Measurements from ENCODE around the gene USP24.
"Not testable (repeated sequence)": the region's sequence is repeated elsewhere in the genome, so short reads cannot be mapped to it uniquely, and the experiment has no call there.

USP24 gene

GRCh38 chr1:55109005-55109404 is 106.2 kb downstream of the USP24 start:
- DNase-seq: not testable (repeated sequence)

DNA sequence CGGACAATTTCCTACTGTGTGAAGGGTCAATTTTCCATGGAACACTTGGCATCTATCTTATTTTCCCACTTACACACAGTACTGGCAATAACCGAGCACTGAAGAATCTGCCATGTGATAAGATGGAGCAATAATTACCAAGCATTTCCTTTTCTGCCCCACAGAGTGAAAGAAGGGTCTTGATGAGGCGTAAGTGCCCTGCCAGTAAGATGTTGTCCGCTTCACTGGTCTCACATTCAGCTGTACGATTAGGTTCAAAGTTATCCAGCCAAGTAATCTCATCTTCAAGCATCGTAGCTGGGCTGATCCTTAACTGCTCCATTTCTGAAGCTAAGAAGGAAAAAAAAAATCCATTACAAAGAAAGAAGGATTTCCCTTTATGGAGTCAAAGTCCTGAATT is 108.1 kb downstream of the USP24 start:
- no peak for DNase-seq

DNA sequence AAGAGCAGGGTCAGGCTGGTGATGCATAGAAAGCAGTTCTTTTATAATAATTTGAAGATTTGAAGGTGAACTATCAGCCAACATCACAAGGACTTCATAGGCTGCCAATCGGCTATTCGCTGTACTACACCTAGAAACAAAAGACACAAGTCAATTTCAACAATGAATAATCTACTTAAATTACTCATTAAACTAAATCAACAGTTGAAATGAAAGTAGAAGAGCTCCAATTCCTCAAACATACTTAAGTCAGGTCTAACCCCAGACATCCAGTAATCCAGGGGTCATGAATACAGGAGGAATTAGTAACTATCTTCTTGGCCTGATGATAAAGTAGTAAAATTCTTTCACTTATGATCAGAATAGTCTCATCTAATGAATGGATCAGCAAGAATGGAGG is 111.3 kb downstream of the USP24 start:
- no peak for DNase-seq

DNA sequence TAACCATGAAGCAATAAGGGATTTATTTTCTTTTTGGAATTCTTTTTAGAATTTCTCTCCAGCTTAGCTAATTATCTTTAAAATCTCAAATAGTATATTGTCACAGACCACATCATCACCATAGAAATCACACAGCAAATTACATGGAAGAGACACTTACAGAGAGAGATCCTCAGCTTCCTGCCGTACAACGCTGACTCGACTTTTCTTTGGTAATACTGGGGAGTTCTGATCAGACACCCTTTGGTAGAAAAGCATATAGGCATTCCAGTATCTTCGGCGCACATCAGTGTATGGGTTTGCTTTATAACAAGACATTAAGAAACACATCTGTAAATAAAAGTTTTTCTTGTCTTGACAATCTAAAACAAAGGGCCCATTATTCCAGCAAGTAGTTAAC is 120.1 kb downstream of the USP24 start:
- DNase-seq: no peak

DNA sequence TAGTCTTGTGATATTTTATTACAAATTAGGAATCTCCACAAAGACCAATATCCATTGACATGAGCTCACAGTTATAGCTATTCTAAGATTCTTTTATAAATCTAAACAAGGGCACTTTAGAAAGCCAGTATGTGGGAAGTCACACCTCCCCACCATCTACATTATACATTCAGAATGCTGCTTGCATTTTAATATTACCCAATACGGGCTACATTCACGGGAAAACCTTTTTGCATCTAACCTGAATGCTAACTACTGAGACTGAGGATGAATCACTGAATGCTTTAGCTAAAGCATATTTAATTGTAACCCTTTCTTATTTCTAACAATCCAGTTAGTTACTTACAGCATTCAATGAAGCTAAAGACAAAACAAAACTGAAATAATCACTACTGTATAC is 122.7 kb downstream of the USP24 start:
- DNase-seq: no peak

DNA sequence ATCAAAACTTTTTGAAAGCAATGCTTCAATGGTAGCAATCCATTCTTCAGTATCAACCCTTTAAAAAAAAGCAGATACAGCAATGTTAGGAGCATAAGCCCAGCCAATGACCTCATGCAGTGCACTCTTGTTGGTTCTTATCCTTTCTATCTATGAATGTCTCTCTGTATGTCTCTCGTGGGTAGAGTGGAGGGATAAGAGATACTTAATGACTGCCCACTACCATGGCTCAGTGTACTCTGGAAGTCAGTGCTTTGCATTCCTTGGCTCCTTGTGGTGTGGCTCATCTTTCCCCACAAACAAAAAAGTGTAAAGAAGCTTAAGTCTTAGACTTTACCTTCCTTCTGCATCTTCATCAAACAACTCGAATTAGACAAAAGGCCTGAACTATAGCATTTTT is 125.5 kb downstream of the USP24 start:
- DNase-seq: no peak

DNA sequence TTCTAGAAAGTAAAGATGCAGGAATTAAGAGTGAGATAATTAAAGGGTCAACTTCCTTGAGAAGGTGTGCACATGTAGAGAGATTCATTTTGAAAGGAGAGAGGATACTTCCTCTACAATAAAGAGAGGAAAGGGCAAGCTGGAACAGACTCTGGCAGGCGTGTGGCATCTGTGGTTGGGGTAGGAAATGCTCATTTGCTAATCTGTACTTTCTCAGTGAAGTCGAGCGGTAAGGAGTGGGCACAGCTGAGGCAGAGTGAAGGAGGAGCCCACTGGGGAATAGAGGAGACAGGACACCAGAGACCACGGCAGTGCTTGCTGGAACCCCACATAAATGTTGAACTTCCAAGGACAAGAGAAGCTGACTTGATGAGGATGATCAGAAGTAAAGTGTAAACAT is 126.8 kb downstream of the USP24 start:
- no peak for DNase-seq

- no peak for DNase-seq
These were observed 127.7 kb downstream of the USP24 start for GRCh38 chr1:55087439-55087838.

DNA sequence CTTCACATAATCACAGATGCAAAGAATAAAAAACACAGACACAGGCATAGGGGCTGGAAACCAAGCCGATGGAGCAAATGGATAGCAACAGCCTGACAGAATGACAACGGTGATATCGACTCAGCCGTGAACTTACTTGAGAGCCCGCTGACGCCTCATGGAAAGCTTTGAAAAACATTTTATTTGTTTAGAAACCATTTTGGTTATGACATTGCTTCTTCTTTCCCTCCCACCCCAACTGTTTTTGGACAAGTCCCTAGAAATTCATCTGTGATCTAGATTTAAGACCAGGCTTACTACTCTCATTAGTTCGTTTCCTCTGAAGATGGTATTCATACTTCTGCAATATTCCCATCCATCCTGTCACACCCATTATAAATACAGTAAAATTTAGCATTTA is 130.9 kb downstream of the USP24 start:
- no peak for DNase-seq

DNA sequence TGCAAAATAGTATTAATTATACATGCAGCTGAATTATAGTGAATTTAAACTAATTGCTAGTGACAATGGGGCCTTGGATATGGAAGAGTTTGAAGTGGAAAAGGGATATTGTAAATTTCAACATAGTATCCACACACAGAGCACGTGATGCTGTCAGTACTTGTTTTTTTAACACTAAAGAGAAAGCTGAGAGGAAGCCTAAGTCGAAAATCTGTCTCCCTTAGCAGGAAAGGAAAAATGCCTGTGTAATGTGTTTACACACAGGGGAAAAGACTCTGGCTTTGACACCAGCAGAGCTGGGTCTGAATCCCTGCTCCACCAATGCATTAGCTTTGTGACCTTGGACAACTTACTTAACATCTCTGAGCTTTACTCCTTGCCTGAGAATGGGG is 133.3 kb downstream of the USP24 start:
- no peak for DNase-seq

DNA sequence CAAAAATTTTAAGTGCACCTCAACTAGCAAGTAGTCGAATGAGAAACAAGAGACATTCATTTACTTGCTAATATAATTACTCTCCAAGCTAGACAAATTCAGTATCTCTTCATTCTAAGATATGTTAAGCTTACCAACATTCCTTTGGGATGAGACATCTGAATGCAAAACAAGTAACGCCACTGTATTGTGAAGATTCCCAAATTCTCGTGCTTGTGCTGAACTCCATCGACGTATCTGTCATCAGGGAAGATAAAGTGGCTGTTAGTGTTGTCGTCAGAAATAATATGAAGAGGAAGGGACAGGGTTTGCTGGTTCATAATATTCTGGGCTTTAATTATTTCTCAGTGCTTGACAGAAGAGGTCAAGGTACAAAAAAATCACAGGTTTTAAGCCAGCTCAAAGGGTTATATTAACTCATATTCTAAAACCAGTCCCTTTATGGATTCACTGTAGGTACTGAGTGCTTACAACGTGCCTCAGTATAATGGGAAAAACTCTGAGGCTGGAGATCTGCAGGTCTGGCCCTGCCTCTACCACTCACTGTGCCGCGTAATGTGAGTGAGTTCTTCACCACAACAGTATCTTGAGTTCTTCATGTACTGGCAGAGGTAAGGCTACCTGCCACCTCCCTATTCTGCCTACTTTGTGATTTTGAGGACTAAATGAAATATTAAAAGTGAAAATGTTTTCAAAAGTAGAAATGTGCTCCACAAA is 133.8 kb downstream of the USP24 start:
- DNase-seq: no peak

- no peak for DNase-seq
These were observed 135.5 kb downstream of the USP24 start for GRCh38 chr1:55079651-55080050.

DNA sequence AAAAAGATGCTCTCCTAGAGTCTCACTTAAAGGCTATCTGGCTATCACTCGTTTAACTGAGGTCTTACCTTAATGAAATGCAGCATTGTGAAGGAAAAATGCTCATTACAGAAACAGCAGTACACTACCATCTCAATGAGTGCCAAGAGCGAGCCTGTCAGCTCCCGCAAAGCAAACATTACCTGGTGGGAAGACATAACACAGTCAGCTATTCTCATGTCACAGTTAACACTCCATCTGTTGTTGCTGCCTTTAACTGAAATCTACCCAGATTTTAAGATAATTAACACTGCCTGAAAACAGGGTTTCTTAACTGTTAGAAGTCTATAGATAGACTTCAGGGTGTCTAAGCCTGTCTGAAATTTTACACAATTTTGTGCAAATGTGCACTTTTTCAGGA is 136.7 kb downstream of the USP24 start:
- DNase-seq: no peak

GRCh38 chr1:55076356-55076755 is 138.8 kb downstream of the USP24 start:
- no peak for DNase-seq

DNA sequence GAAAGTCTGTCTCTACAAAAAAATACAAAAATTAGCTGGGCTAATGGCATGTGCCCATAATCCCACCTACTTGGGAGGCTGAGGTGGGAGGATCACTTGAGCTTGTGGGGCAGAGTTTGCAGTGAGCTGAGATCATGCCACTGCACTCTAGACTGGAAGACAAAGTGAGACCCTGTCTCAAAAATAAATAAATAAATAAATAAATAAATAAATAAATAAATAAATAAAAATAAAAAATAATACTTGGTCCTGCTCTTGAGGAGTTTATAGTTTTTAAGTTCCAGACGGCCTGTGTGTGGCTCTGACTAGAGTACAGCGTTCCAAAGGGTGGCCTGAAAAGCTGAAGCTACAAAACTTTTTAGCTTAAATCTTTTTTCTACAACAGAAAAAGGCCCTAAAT is 140.7 kb downstream of the USP24 start:
- DNase-seq: no peak

DNA sequence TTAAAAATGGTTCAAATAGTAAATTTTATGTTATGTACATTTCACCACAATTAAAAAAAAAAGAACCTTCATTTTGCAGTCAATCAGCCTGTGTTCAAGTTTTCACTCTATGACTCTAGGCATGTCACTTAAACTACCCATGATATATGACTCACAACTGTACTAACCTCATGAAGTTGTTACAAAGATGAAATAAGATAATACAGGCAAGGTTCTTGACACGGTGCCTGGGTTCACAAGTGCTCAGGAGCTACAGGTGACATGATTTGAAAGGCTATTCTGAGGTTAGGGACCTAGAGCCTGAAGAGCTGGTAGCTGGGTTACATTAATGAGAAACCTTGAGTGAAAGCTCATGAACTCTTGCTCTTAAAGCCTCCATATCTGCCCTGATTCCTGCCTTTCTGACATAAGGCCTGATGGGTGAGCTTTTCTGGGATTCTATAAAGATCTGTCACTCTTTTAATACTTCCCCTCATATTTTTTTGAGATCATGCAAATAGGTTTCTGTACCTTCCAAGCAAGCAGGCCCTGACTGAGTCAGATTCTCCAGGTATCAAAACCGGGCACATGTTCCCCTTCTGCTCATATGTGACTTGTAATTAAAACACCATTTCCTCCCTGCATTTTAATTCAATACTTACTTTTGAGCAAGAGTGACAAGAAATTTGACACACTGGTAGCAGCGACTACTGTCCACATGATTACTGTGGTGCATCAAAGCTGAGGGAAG is 141.8 kb downstream of the USP24 start:
- no peak for DNase-seq

DNA sequence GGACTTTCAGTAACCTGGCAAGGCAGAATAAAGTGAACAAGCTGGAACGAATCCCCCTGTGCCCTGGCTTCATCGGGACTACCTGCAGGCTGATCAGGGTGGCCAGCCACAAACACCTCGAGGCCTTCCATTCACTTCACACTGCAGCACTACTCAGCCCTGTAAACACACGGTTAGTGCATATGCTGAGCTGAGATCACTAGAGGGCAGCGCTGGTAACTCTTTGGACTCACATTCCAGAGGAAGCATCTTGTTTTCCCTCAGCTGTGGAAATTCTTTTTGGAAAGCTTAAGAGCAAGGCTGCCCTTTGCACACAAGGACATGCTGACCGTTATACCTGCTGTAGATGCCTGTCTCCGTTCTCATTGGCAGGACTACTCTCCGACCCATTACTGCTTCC is 143.7 kb downstream of the USP24 start:
- no peak for DNase-seq

DNA sequence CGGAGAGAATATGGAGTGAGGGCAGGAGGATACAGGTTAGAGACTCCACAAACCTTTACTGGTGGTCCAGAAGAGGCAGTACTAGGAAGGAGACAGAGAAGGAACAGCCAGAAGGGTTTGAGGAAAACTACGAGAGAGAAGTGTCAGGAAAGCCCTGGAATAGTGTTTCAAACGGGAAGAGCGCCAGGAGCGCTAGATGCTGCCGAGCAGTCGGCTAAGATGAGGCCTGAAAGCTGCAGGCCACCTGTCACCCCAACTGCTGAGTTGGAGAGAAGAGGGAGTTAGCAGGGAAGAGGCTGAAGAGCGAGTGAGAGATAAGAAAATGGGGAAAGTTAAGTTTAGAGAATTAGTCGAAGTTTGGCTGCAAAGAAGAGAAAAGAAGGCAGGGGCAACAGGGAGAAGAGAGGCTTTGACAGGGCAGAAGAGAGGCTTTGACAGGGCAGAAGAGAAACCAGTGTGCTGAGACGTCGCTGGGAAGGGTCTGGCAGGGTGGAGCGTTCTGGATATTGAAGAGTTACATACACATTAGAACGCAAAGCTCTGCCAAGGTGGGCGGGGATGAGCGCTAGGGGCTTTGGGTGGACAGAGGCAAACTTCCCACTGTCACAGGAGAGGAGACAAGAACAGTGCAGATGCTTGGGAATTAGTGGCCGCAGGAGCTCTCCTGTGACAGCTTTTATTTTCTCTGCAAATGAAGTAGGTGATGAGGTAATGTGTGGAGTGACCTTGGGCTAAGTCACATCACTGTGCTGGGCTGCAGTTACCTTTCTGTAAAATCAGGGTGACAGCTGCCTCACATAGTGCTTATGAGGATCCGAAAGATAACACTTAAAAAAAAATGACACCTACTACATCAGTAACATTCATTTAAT is 144.6 kb downstream of the USP24 start:
- no peak for DNase-seq

DNA sequence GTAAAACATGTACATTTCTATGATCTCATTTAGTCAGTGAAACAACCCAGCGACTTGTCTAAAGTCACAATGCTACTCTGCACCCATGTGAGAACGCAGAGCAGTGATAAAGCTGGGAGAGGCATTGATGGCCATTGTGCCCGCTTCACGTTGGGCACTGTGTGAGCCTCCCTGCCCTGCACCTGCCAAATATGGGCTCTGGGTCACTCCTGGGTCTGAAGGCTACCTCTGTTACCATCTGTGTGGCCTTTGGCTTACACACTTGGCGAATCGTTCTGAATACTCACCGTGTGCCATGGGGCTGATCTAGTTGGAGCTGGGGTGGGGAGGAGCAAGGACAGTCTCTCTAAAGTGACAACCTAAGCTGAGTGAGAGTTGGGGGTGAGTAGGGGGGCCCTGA is 145.9 kb downstream of the USP24 start:
- no peak for DNase-seq

DNA sequence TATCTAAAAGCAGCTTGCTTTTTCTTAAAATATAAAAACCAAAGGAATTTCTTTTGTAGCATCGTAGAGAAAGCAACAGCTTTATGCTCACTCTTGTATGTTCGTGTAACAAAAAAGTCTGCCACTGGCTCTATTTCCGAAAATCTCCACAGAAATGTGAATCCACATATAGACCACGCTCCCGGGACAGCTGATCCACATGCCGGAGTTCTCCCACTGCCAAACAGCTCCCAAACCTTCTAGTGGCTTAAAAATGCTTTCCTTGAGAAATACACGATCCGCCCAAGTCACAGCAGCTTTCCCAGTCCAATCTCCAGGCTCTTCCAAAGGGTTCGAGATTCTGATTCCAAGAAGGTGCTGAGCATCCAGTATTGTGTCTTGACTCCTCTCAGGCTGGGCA is 146.5 kb downstream of the USP24 start:
- no peak for DNase-seq

- DNase-seq: no peak
These were observed 147.2 kb downstream of the USP24 start for GRCh38 chr1:55067914-55068313.

- no peak for DNase-seq
These were observed 148.0 kb downstream of the USP24 start for GRCh38 chr1:55067022-55067778.

DNA sequence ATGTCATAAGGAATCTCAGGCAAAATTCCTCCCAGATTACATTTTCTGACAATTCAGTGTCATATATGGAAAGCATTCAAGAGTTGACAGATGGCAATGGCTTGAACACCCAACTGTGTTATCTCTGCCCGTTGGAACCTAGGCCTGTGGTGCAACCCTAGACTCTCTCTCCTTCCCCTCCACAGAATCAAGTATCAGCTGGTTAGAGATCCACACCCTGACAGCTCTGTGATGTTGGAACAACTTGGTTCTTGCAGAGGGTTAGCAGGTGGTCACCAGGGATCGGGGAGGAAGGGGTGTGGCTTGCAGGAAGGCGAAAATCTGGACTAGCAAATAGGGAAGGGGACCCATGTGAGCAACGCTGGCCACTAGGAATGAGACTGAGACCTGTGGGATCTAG is 149.5 kb downstream of the USP24 start:
- no peak for DNase-seq

All from activated CD4-positive, alpha-beta T cell treated with anti-CD3 and anti-CD28 coated beads for 4 hours (primary cell).